Mesothelial cell of epicardium (in vitro differentiated cells): ENCODE results near the gene ATF6B. TPM values are rescaled to one million over a fixed set of nuclear protein-coding genes. Genes with fewer than 3 reads are reported as not detected.

Experiments used
- DNase-seq, 2 experiments: peaks; one replicate each; pipeline ENCODE4 v3.0.0; 2021; ENCODE audit warnings: low spot score in 2 of 2; ENCODE audit not compliant: unreplicated experiment in 2 of 2
- H3K27ac Mint-ChIP-seq: 2 replicates; pipeline ENCODE4 v1.8.0; 2021; ENCODE audit warnings: mixed read lengths
- H3K27me3 Mint-ChIP-seq: 2 replicates; pipeline ENCODE4 v1.8.0; 2021; ENCODE audit warnings: low read depth, mixed read lengths
- H3K36me3 Mint-ChIP-seq: 2 replicates; pipeline ENCODE4 v1.8.0; 2021; ENCODE audit warnings: mixed read lengths
- H3K4me1 Mint-ChIP-seq: 2 replicates; pipeline ENCODE4 v1.8.0; 2021; ENCODE audit warnings: mixed read lengths
- H3K4me3 Mint-ChIP-seq: 2 replicates; pipeline ENCODE4 v1.8.0; 2021; ENCODE audit warnings: mild to moderate bottlenecking, moderate library complexity, mixed read lengths
- H3K9me3 Mint-ChIP-seq: 2 replicates; pipeline ENCODE4 v1.8.0; 2021; ENCODE audit warnings: mixed read lengths
- total RNA-seq: library from RNA; stranded (reverse); gene quantifications from 3 replicates; pipeline ENCODE4 v1.2.1, GENCODE V29; 2021
- TF ChIP-seq, protein P1 (sequence below): fragments of 200-600 bp; sonication (generic); IDR thresholded peaks from one replicate; pipeline ENCODE4 v1.5.0; 2021; ENCODE audit warnings: antibody characterized with exemption; ENCODE audit not compliant: unreplicated experiment

ATF6B gene
- total RNA-seq, 1 donor from 2014 or later: 96.3 TPM

GRCh38 chr6:32140420-32141046 is 12.5 kb upstream of the ATF6B start:
- Mint-ChIP-seq H3K27ac (no peak overlapping the region), H3K9me3 (no peaks in the 10 kb centered on the region), H3K4me1 (peaks cover 7% of the 10 kb centered on the region), H3K4me3 (no peak overlapping the region), H3K36me3 (no peaks in the 10 kb centered on the region), H3K27me3 (peaks cover 4% of the 10 kb centered on the region)
- DNase-seq: no peak
- TF ChIP-seq, protein P1, sequence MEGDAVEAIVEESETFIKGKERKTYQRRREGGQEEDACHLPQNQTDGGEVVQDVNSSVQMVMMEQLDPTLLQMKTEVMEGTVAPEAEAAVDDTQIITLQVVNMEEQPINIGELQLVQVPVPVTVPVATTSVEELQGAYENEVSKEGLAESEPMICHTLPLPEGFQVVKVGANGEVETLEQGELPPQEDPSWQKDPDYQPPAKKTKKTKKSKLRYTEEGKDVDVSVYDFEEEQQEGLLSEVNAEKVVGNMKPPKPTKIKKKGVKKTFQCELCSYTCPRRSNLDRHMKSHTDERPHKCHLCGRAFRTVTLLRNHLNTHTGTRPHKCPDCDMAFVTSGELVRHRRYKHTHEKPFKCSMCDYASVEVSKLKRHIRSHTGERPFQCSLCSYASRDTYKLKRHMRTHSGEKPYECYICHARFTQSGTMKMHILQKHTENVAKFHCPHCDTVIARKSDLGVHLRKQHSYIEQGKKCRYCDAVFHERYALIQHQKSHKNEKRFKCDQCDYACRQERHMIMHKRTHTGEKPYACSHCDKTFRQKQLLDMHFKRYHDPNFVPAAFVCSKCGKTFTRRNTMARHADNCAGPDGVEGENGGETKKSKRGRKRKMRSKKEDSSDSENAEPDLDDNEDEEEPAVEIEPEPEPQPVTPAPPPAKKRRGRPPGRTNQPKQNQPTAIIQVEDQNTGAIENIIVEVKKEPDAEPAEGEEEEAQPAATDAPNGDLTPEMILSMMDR: no peak

GRCh38 chr6:32139590-32139989 is 11.5 kb upstream of the ATF6B start:
- peaks cover 5% of the 10 kb centered on the region for H3K4me1 Mint-ChIP-seq
- TF ChIP-seq, protein P1: no peak
- H3K27ac Mint-ChIP-seq: peak overlapping the region; percentile 30
- no peak for DNase-seq
- H3K27me3 Mint-ChIP-seq: peaks cover 10% of the 10 kb centered on the region
- no peaks in the 10 kb centered on the region for H3K9me3 Mint-ChIP-seq
- no peaks in the 10 kb centered on the region for H3K36me3 Mint-ChIP-seq
- no peak overlapping the region for H3K4me3 Mint-ChIP-seq

GRCh38 chr6:32137454-32137853 is 9.4 kb upstream of the ATF6B start:
- Mint-ChIP-seq H3K27ac (no peak overlapping the region), H3K36me3 (no peaks in the 10 kb centered on the region), H3K4me3 (no peak overlapping the region), H3K4me1 (no peaks in the 10 kb centered on the region), H3K27me3 (peaks cover 14% of the 10 kb centered on the region), H3K9me3 (no peaks in the 10 kb centered on the region)
- no peak for DNase-seq
- TF ChIP-seq, protein P1: no peak

DNA sequence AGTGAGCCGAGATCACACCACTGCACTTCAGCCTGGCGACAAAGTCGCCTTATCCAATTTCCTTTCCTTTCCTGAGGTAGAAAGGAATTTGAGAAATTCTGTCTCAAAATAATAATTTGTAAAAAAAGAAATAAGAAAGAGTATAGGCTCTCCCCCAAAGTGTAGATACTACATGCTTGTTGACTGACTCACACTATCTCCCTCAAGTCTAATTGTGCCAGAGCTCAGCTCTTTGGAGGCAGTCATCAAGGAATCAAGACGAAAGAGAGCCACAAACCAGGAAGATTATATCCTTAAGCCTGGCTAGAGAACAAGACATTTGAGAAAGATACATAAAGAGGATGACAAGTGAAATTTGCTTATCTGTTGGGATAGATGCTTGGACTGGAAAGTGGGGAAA is 5.7 kb upstream of the ATF6B start:
- TF ChIP-seq, protein P1: no peak
- Mint-ChIP-seq H3K36me3 (no peaks in the 10 kb centered on the region), H3K9me3 (no peaks in the 10 kb centered on the region), H3K4me1 (peaks cover 12% of the 10 kb centered on the region), H3K27ac (no peak overlapping the region), H3K27me3 (peaks cover 14% of the 10 kb centered on the region), H3K4me3 (no peak overlapping the region)
- DNase-seq: no peak

- TF ChIP-seq, protein P1: no peak
- no peaks in the 10 kb centered on the region for H3K9me3 Mint-ChIP-seq
- H3K4me3 Mint-ChIP-seq: peak overlapping the region; percentile 1
- H3K27me3 Mint-ChIP-seq: peaks cover 14% of the 10 kb centered on the region
- no peak overlapping the region for H3K27ac Mint-ChIP-seq
- H3K36me3 Mint-ChIP-seq: no peaks in the 10 kb centered on the region
- no peak for DNase-seq
- H3K4me1 Mint-ChIP-seq: peaks cover 25% of the 10 kb centered on the region
These were observed 4.1 kb upstream of the ATF6B start for GRCh38 chr6:32132110-32132509.
